ENCODE measurements around the gene FCRL4.

The FCRL4 gene

DNA sequence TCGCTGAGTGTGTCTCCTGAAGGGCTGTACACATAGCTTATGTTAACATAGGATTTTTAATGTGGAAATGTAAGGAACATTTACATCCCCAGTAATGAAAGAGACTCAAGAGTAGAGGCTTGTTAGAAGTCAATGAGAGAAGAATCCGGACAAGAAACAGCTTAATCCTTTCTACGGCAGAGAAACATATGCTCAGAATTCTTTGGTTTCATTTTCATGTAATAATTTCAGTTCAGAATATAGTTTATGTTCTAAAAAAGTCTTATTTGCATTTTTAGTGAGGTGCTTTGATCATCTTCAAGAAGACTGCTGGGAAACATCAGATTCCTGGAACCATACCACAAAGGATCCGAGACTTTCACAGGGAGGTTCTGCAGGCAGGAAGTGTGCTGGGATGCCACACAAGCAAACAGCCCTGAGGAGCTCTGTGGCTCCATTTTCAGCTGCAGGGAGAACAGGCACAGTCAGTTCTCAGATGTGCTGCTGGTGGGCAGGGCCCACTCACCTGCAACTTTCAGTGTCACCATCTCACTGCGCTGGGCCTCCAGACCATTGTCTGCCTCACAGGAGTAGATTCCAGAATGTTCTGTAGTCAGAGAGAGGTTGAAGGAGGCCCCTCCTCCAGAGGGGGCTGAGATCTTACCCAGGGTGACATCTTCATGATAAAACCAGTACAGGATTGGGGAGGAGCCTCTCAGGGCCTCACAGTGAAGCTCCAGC is 74.0 kb downstream of the FCRL4 start:
- no peaks in the 10 kb centered on the region for H3K36me3 Mint-ChIP-seq (ENCODE audit: low read depth)
- H3K27ac Mint-ChIP-seq, result no peak overlapping the region
- ATAC-seq, result no peak
- no peak for DNase-seq
- no peaks in the 10 kb centered on the region for H3K9me3 Mint-ChIP-seq
- peaks cover 3% of the 10 kb centered on the region for H3K27me3 Mint-ChIP-seq
- H3K4me3 Mint-ChIP-seq, result no peak overlapping the region
- H3K4me1 Mint-ChIP-seq, result peaks cover 2% of the 10 kb centered on the region

Data from activated naive CD8-positive, alpha-beta T cell treated with anti-CD3 and anti-CD28 coated beads, Interleukin-2, amount 50 U/mL, for 24 hours (primary cell).